ACHN (cell line): Measurements from ENCODE around the gene GNRH2.

Source experiments
- DNase-seq: peaks from one replicate; pipeline ENCODE4 v3.0.0-alpha.2; 2015
- in situ Hi-C: cut with HindIII; loops from 2 replicates; pipeline ENCODE4 v1.10.0; 2017; ENCODE audit warnings: low sequenced_read_pairs, low pct_ligation_motif_present, low pct_unique_long_range_greater_than_20kb

Gene GNRH2

GRCh38 chr20:3092611-3093379 is 49.4 kb downstream of the GNRH2 start:
- no peak for DNase-seq
- in situ Hi-C loops: no loop called here

- no peak for DNase-seq
- in situ Hi-C loops: no loop called here
Measured at GRCh38 chr20:3093861-3094361, 50.5 kb downstream of the GNRH2 start.

GRCh38 chr20:3094848-3095629 is 51.6 kb downstream of the GNRH2 start:
- DNase-seq: no peak
- in situ Hi-C loops: no loop called here
